OCI-LY3 (cell line): ENCODE data around the gene C3orf38.

Experiments used
- CTCF ChIP-seq: fragments of 200-600, 300-600 bp; sonication (generic); IDR thresholded peaks from 2 replicates; pipeline ENCODE4 v1.5.1; 2014; ENCODE audit warnings: antibody characterized with exemption, low read length, low read depth
- EZH2phosphoT487 ChIP-seq: fragments of 200-600 bp; shearing (Covaris generic); IDR thresholded peaks from 2 replicates; pipeline ENCODE4 v1.6.1; 2018; ENCODE audit warnings: antibody characterized with exemption, mixed run types, low read depth

GRCh38 chr3:88114878-88115549 lies 34.7 kb upstream of the C3orf38 start:
- TF ChIP-seq CTCF (no peak), EZH2phosphoT487 (no peak)
